Measurements from ENCODE around the gene TMA7B. TPM values are rescaled to one million over a fixed set of nuclear protein-coding genes. Genes with fewer than 3 reads are reported as not detected.

The TMA7B gene
- total RNA-seq, 1 donor from 2014 or later: 1.7 TPM

DNA sequence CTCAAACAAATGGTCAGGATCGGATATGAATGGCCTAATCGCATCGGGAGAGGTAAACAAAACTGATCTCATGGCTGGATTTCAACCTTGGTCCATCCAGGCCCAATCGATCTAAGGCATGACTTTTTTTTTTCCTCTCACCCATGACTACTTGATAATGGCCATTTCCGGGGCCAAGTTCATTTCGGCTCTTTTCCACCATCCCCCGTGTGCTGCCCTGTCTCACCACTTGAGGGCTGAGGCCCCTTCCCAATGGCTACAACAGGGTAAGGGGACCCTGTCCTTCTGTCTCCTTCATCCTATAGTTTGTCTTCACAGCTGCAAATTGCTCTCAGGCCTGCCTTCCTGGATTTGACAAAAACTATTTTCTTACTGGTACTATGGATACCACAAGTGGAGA is 32.7 kb upstream of the TMA7B start:
- H3K27ac ChIP-seq: no peak overlapping the region
- intact Hi-C loops (cut with DNase I): no loop called here
- H3K36me3 ChIP-seq: no peaks in the 10 kb centered on the region
- DNase-seq (ENCODE audit: extremely low spot score in 2 of 2): no peak
- no peaks in the 10 kb centered on the region for H3K27me3 ChIP-seq
- H3K4me1 ChIP-seq: no peaks in the 10 kb centered on the region
- TF ChIP-seq POLR2AphosphoS5 (IDR thresholded peaks at IDR 0.05; ENCODE audit: insufficient read depth in 1 of 2, low read depth in 1 of 2) (no peak), POLR2A (IDR thresholded peaks at IDR 0.05) (no peak), CTCF (IDR thresholded peaks at IDR 0.05) (no peak)
- H3K4me3 ChIP-seq: no peak overlapping the region
- H3K9me3 ChIP-seq: no peaks in the 10 kb centered on the region

DNA sequence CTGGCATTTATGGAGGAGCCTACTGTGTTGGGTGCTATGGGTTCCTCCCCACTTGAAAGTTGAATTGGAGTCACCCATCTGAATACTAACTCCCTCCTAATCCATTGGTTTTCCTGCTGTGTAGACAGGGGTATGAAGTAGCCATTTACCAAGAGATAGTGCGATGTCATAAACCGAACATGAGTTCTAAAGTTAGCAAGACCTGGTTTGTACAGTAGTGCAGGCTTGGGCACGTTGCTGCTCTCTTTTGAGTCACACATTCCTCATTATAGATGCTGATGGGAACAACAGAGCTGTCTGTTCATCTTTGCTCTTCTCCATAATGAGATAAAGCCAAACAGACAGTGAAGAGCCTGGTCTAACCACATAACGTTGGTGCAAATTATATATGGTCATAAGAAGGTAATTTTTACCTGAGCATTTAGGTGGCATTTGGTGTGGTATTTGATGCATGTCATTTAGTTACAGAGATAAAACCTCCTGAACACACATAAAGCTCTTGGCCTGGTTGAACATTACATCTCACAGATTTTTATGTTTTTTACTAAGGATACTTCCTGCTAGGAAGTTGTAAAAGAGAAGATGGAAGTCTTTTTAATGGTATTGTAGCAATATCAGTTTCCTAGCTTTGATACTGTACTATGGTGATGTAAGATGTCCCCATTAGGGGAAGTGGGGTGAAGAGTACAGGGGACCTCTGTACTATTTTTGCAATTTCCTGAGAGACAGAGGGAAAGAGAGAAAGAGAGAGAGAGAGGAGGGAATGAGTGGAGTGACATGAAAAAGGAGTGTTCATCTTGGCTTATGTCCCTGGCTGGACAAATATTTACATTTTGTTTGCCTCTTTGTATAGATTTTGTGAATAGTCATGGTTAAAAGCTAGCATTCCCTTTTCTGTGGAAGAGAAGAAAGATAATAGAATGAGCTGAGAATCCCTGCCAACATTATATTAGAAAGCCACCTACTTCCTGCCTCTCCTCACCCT is 31.4 kb upstream of the TMA7B start:
- intact Hi-C loops (cut with DNase I): no loop called here
- Histone ChIP-seq H3K4me1 (no peaks in the 10 kb centered on the region), H3K9me3 (no peaks in the 10 kb centered on the region), H3K36me3 (no peaks in the 10 kb centered on the region), H3K27ac (no peak overlapping the region), H3K27me3 (no peaks in the 10 kb centered on the region), H3K4me3 (no peak overlapping the region)
- no peak for DNase-seq (ENCODE audit: extremely low spot score in 2 of 2)
- TF ChIP-seq POLR2A (IDR thresholded peaks at IDR 0.05) (no peak), CTCF (IDR thresholded peaks at IDR 0.05) (no peak), POLR2AphosphoS5 (IDR thresholded peaks at IDR 0.05; ENCODE audit: insufficient read depth in 1 of 2, low read depth in 1 of 2) (no peak)

- intact Hi-C loops (cut with DNase I): no loop called here
- no peak overlapping the region for H3K4me3 ChIP-seq
- no peaks in the 10 kb centered on the region for H3K36me3 ChIP-seq
- no peaks in the 10 kb centered on the region for H3K27me3 ChIP-seq
- DNase-seq (ENCODE audit: extremely low spot score in 2 of 2): no peak
- no peak overlapping the region for H3K27ac ChIP-seq
- TF ChIP-seq CTCF (IDR thresholded peaks at IDR 0.05) (no peak), POLR2AphosphoS5 (IDR thresholded peaks at IDR 0.05; ENCODE audit: insufficient read depth in 1 of 2, low read depth in 1 of 2) (no peak), POLR2A (IDR thresholded peaks at IDR 0.05) (no peak)
- H3K9me3 ChIP-seq: no peaks in the 10 kb centered on the region
- H3K4me1 ChIP-seq: no peaks in the 10 kb centered on the region
These were observed 28.9 kb upstream of the TMA7B start for GRCh38 chr22:39931251-39931650.

GRCh38 chr22:39932166-39932565 is 28.0 kb upstream of the TMA7B start:
- no peak overlapping the region for H3K27ac ChIP-seq
- intact Hi-C loops (cut with DNase I): no loop called here

More at GRCh38 chr22:39932166-39932565, 28.0 kb upstream of the TMA7B start:
- Histone ChIP-seq H3K4me3 (no peak overlapping the region), H3K27me3 (no peaks in the 10 kb centered on the region), H3K36me3 (no peaks in the 10 kb centered on the region), H3K4me1 (no peaks in the 10 kb centered on the region), H3K9me3 (no peaks in the 10 kb centered on the region)
- no peak for TF ChIP-seq CTCF (IDR thresholded peaks at IDR 0.05)
- DNase-seq (ENCODE audit: extremely low spot score in 2 of 2): no peak
